Middle frontal gyrus (tissue), 1 donor: Measurements from ENCODE around the gene L3MBTL1.

Experiments used
- DNase-seq: peaks from one replicate; pipeline ENCODE4 v3.0.0-alpha.2; 2015; ENCODE audit warnings: low spot score; ENCODE audit errors: extremely low spot score

Gene L3MBTL1

GRCh38 chr20:43506238-43506637, 1.3 kb upstream of the L3MBTL1 start:
- DNase-seq, result no peak

GRCh38 chr20:43508106-43508505, 609 bp downstream of the L3MBTL1 start:
- DNase-seq, result no peak

GRCh38 chr20:43508604-43509040, 1.1 kb downstream of the L3MBTL1 start:
- DNase-seq, result no peak

GRCh38 chr20:43511879-43512278, 4.4 kb downstream of the L3MBTL1 start:
- DNase-seq, result no peak

- DNase-seq, result no peak
Observed at GRCh38 chr20:43513372-43513930, 6.0 kb downstream of the L3MBTL1 start.

GRCh38 chr20:43513931-43514647, 6.6 kb downstream of the L3MBTL1 start:
- peak; percentile 90 for DNase-seq

GRCh38 chr20:43514648-43514999, 7.1 kb downstream of the L3MBTL1 start:
- DNase-seq, result no peak

- no peak for DNase-seq
Observed at GRCh38 chr20:43515628-43516027, 8.1 kb downstream of the L3MBTL1 start.

- no peak for DNase-seq
Observed at GRCh38 chr20:43516251-43516824, 8.8 kb downstream of the L3MBTL1 start.

- DNase-seq, result no peak
Observed at GRCh38 chr20:43520074-43520630, 12.7 kb downstream of the L3MBTL1 start.

- no peak for DNase-seq
Observed at GRCh38 chr20:43525021-43525420, 17.5 kb downstream of the L3MBTL1 start.

- no peak for DNase-seq
Observed at GRCh38 chr20:43528258-43528875, 20.9 kb downstream of the L3MBTL1 start.

GRCh38 chr20:43529051-43529450, 21.6 kb downstream of the L3MBTL1 start:
- no peak for DNase-seq

GRCh38 chr20:43529457-43530153, 22.1 kb downstream of the L3MBTL1 start:
- no peak for DNase-seq

GRCh38 chr20:43530321-43531090, 23.0 kb downstream of the L3MBTL1 start:
- no peak for DNase-seq

- no peak for DNase-seq
Observed at GRCh38 chr20:43531091-43531443, 23.6 kb downstream of the L3MBTL1 start.

- DNase-seq, result no peak
Observed at GRCh38 chr20:43532416-43533055, 25.0 kb downstream of the L3MBTL1 start.

GRCh38 chr20:43533060-43533459, 25.6 kb downstream of the L3MBTL1 start:
- peak; percentile 25 for DNase-seq

GRCh38 chr20:43534016-43534415, 26.5 kb downstream of the L3MBTL1 start:
- no peak for DNase-seq

- DNase-seq, result no peak
Observed at GRCh38 chr20:43534791-43535350, 27.4 kb downstream of the L3MBTL1 start.
